ENCODE measurements around the gene DNMT3A. TPM values are rescaled to one million over a fixed set of nuclear protein-coding genes. Genes with fewer than 3 reads are reported as not detected.

The DNMT3A gene
- total RNA-seq, 4 donors from 2014 or later = 16.1 to 33.7 (median 21.0) TPM

DNA sequence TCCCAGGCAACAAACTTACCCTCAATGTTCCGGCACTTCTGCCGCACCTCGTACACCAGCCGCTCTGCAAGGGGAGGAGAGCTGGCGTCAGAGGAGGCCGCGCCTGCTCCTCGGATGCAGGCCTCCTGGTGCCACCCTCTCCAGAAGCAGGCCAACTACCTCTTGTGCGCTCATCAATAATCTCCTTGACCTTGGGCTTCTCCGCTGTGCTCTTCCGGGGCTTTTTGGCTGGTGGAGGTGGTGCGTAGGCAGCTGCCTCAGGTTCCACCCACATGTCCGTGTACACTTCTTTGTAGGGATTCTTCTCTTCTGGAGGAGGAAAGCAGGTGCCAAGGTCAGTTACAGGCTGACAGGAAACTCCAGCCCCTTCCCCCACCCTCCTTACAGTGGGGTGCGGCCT lies 95.7 kb downstream of the DNMT3A start:
- H3K4me3 ChIP-seq = no peak overlapping the region
- TF ChIP-seq POLR2A (IDR thresholded peaks at IDR 0.05) (no peak), EP300 (IDR thresholded peaks at IDR 0.05; ENCODE audit: low read depth) (no peak), POLR2AphosphoS5 (IDR thresholded peaks at IDR 0.05) (no peak)
- TF ChIP-seq, protein P1, sequence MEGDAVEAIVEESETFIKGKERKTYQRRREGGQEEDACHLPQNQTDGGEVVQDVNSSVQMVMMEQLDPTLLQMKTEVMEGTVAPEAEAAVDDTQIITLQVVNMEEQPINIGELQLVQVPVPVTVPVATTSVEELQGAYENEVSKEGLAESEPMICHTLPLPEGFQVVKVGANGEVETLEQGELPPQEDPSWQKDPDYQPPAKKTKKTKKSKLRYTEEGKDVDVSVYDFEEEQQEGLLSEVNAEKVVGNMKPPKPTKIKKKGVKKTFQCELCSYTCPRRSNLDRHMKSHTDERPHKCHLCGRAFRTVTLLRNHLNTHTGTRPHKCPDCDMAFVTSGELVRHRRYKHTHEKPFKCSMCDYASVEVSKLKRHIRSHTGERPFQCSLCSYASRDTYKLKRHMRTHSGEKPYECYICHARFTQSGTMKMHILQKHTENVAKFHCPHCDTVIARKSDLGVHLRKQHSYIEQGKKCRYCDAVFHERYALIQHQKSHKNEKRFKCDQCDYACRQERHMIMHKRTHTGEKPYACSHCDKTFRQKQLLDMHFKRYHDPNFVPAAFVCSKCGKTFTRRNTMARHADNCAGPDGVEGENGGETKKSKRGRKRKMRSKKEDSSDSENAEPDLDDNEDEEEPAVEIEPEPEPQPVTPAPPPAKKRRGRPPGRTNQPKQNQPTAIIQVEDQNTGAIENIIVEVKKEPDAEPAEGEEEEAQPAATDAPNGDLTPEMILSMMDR (IDR thresholded peaks at IDR 0.05) = no peak
- no peaks in the 10 kb centered on the region for H3K9me3 ChIP-seq
- no peak for DNase-seq
- intact Hi-C loops (cut with DNase I; ENCODE audit: low total_unique reads) = no loop called here
- H3K36me3 ChIP-seq = peaks cover 0 to 58% (median 27%) of the 10 kb centered on the region in 4 donors
- 94% methylated on average over 14 of the region's 14 CpGs; no CpG with 5 or more reads in 1 of the 2 donors for WGBS, 2 donors (ENCODE audit: low coverage in 1 of 2)
- in situ Hi-C loops (cut with MboI; ENCODE audit: low pct_ligation_motif_present in 1 of 4, low pct_unique_long_range_greater_than_20kb in 1 of 4, low sequenced_read_pairs in 3 of 4) = no loop called here
- H3K27ac ChIP-seq = no peak overlapping the region
- peaks cover 0 to 3% (median 1%) of the 10 kb centered on the region in 4 donors for H3K4me1 ChIP-seq
- no peaks in the 10 kb centered on the region for H3K27me3 ChIP-seq

DNA sequence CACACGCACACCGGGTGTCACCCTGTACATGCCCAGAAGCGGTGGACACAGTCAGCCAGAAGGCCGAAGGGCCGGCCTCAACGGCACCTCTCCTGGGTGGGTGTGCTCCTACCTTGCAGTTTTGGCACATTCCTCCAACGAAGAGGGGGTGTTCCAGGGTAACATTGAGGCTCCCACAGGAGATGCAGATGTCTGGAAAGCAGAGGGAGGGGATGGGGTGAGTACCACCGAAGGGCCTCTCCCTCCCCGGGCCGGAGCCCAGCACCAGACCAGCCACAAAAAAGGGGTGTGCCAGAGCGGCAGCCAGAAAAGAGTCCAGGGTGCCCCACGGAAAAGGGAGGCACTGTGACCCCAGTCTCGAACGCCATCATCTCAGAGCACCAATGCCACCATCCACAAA lies 96.6 kb downstream of the DNMT3A start:
- TF ChIP-seq POLR2AphosphoS5 (IDR thresholded peaks at IDR 0.05) = no peak
- no peak for TF ChIP-seq POLR2A (IDR thresholded peaks at IDR 0.05)
- TF ChIP-seq, protein P1 (IDR thresholded peaks at IDR 0.05) = no peak
- TF ChIP-seq EP300 (IDR thresholded peaks at IDR 0.05; ENCODE audit: low read depth) = no peak
- WGBS, 2 donors (ENCODE audit: low coverage in 1 of 2) = 90% methylated on average over 14 of the region's 14 CpGs; no CpG with 5 or more reads in 1 of the 2 donors
- no peak for DNase-seq
- H3K27ac ChIP-seq = no peak overlapping the region
- peaks cover 0 to 66% (median 30%) of the 10 kb centered on the region in 4 donors for H3K36me3 ChIP-seq
- no peak overlapping the region for H3K4me3 ChIP-seq
- no peaks in the 10 kb centered on the region for H3K9me3 ChIP-seq
- no peaks in the 10 kb centered on the region for H3K4me1 ChIP-seq
- no peaks in the 10 kb centered on the region for H3K27me3 ChIP-seq
- intact Hi-C loops (cut with DNase I; ENCODE audit: low total_unique reads) = no loop called here
- in situ Hi-C loops (cut with MboI; ENCODE audit: low pct_ligation_motif_present in 1 of 4, low pct_unique_long_range_greater_than_20kb in 1 of 4, low sequenced_read_pairs in 3 of 4) = no loop called here

DNA sequence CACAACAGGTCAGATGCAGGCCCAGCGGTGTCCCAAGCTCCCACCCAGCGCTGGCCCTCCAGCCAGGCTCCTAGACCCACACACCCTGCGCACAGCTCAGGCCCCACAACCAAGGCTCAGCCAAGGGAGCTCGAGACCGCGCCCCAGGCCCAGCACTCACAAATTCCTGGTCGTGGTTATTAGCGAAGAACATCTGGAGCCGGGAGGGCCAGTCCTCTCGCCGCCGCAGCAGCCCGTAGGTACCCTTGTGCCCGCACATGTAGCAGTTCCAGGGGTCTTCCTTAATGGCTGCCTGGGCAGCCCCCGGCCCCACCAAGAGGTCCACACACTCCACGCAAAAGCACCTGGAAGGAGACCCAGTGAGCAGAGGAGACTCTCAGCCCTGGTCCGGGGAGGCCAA lies 97.7 kb downstream of the DNMT3A start:
- no peaks in the 10 kb centered on the region for H3K9me3 ChIP-seq
- TF ChIP-seq POLR2A (IDR thresholded peaks at IDR 0.05) (no peak), POLR2AphosphoS5 (IDR thresholded peaks at IDR 0.05) (no peak), EP300 (IDR thresholded peaks at IDR 0.05; ENCODE audit: low read depth) (no peak)
- TF ChIP-seq, protein P1 (IDR thresholded peaks at IDR 0.05) = no peak
- DNase-seq = no peak
- H3K4me1 ChIP-seq = no peaks in the 10 kb centered on the region
- peaks cover 0 to 69% (median 34%) of the 10 kb centered on the region in 4 donors for H3K36me3 ChIP-seq
- no peak overlapping the region for H3K27ac ChIP-seq
- 94% methylated on average over 17 of the region's 17 CpGs; no CpG with 5 or more reads in 1 of the 2 donors for WGBS, 2 donors (ENCODE audit: low coverage in 1 of 2)
- in situ Hi-C loops (cut with MboI; ENCODE audit: low pct_ligation_motif_present in 1 of 4, low pct_unique_long_range_greater_than_20kb in 1 of 4, low sequenced_read_pairs in 3 of 4) (no loop called here), intact Hi-C loops (cut with DNase I; ENCODE audit: low total_unique reads) (no loop called here)
- H3K4me3 ChIP-seq = no peak overlapping the region
- H3K27me3 ChIP-seq = no peaks in the 10 kb centered on the region

DNA sequence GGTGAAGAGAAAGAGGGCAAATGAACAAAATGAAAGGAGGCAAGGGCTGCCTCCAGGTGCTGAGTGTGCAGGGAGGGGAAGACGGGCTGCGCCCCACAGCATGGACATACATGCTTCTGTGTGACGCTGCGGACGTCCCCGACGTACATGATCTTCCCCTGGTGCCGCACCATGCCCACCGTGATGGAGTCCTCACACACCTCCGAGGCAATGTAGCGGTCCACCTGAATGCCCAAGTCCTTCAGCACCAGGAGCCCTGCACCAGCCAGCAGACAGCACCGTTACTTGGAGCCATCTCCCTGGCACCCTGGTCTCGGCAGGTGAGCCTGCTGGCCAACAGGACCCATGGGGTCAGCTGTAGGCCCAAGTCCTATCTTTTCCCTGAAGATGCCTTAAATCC lies 100.3 kb downstream of the DNMT3A start:
- in situ Hi-C loops (cut with MboI; ENCODE audit: low pct_ligation_motif_present in 1 of 4, low pct_unique_long_range_greater_than_20kb in 1 of 4, low sequenced_read_pairs in 3 of 4) (no loop called here), intact Hi-C loops (cut with DNase I; ENCODE audit: low total_unique reads) (no loop called here)
- H3K9me3 ChIP-seq = no peaks in the 10 kb centered on the region
- DNase-seq = no peak
- H3K27me3 ChIP-seq = no peaks in the 10 kb centered on the region
- H3K27ac ChIP-seq = no peak overlapping the region
- H3K36me3 ChIP-seq = peaks cover 0 to 67% (median 35%) of the 10 kb centered on the region in 4 donors
- H3K4me3 ChIP-seq = no peak overlapping the region
- 94% methylated on average over 13 of the region's 13 CpGs; no CpG with 5 or more reads in 1 of the 2 donors for WGBS, 2 donors (ENCODE audit: low coverage in 1 of 2)
- no peaks in the 10 kb centered on the region for H3K4me1 ChIP-seq
- TF ChIP-seq POLR2A (IDR thresholded peaks at IDR 0.05) = no peak

DNA sequence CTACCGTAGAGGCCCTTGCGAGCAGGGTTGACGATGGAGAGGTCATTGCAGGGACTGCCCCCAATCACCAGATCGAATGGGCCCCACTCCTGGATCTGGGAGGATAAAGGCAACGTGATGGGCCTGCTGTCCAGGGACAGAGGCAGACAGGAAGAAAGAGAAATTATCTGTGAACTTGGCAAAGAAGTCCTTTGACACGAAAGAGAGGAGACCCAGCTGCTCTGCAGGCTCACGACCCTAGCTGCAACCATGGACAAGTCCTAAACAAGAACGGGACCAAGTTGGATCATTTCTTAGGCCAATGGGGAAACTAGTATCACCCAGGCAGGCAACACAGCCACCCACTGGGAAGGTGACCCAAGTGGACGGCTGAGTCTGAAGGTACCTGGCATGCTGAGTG lies 101.1 kb downstream of the DNMT3A start:
- in situ Hi-C loops (cut with MboI; ENCODE audit: low pct_ligation_motif_present in 1 of 4, low pct_unique_long_range_greater_than_20kb in 1 of 4, low sequenced_read_pairs in 3 of 4) (no loop called here), intact Hi-C loops (cut with DNase I; ENCODE audit: low total_unique reads) (no loop called here)
- no peaks in the 10 kb centered on the region for H3K4me1 ChIP-seq
- 81 to 85% methylated on average over 3 to 9 of the region's 9 CpGs for WGBS, 2 donors (ENCODE audit: low coverage in 1 of 2)
- peaks cover 0 to 63% (median 33%) of the 10 kb centered on the region in 4 donors for H3K36me3 ChIP-seq
- H3K4me3 ChIP-seq = no peak overlapping the region
- H3K9me3 ChIP-seq = no peaks in the 10 kb centered on the region
- no peak for DNase-seq
- no peak overlapping the region for H3K27ac ChIP-seq
- TF ChIP-seq EP300 (IDR thresholded peaks at IDR 0.05; ENCODE audit: low read depth) (no peak), POLR2A (IDR thresholded peaks at IDR 0.05) (no peak), POLR2AphosphoS5 (IDR thresholded peaks at IDR 0.05) (no peak)
- TF ChIP-seq, protein P1 (IDR thresholded peaks at IDR 0.05) = no peak
- no peaks in the 10 kb centered on the region for H3K27me3 ChIP-seq
